Stimulated activated CD8-positive, alpha-beta memory T cell treated with anti-CD3 and anti-CD28 coated beads, Interleukin-15, amount 100 ng/mL, for 4 hours (primary cell): ENCODE results near the gene LY86.

Experiments
- DNase-seq, 2 donors: peaks; one replicate each; pipeline ENCODE4 v3.0.0-alpha.2; 2020; ENCODE audit warnings: low read depth in 2 of 2

The LY86 gene

GRCh38 chr6:6570929-6571671 lies 17.4 kb upstream of the LY86 start:
- DNase-seq: no peak

- DNase-seq: no peak
Measured at GRCh38 chr6:6575143-6575542, 13.4 kb upstream of the LY86 start.

GRCh38 chr6:6577735-6578134 lies 10.8 kb upstream of the LY86 start:
- no peak for DNase-seq

GRCh38 chr6:6579281-6579680 lies 9.2 kb upstream of the LY86 start:
- no peak for DNase-seq

GRCh38 chr6:6580225-6580856 lies 8.2 kb upstream of the LY86 start:
- no peak for DNase-seq

GRCh38 chr6:6581054-6581453 lies 7.5 kb upstream of the LY86 start:
- DNase-seq: no peak

GRCh38 chr6:6582131-6582530 lies 6.4 kb upstream of the LY86 start:
- DNase-seq: no peak

- DNase-seq: no peak
Measured at GRCh38 chr6:6583836-6584235, 4.7 kb upstream of the LY86 start.

GRCh38 chr6:6584310-6585002 lies 4.1 kb upstream of the LY86 start:
- DNase-seq: no peak

GRCh38 chr6:6585003-6585311 lies 3.6 kb upstream of the LY86 start:
- no peak for DNase-seq

GRCh38 chr6:6586167-6586566 lies 2.4 kb upstream of the LY86 start:
- DNase-seq: no peak

GRCh38 chr6:6586671-6587526 lies 1.6 kb upstream of the LY86 start:
- no peak for DNase-seq

GRCh38 chr6:6587696-6588063 lies 840 bp upstream of the LY86 start:
- no peak for DNase-seq

GRCh38 chr6:6588924-6589709 lies 597 bp downstream of the LY86 start:
- DNase-seq: no peak

GRCh38 chr6:6590530-6590929 lies 2.0 kb downstream of the LY86 start:
- no peak for DNase-seq

GRCh38 chr6:6591778-6592465 lies 3.4 kb downstream of the LY86 start:
- DNase-seq: no peak

- DNase-seq: no peak
Measured at GRCh38 chr6:6592826-6593475, 4.4 kb downstream of the LY86 start.

- no peak for DNase-seq
Measured at GRCh38 chr6:6593867-6594468, 5.4 kb downstream of the LY86 start.

- no peak for DNase-seq
Measured at GRCh38 chr6:6595025-6595424, 6.5 kb downstream of the LY86 start.

GRCh38 chr6:6595952-6596351 lies 7.4 kb downstream of the LY86 start:
- DNase-seq: no peak
